NCI-H2081 (cell line): ENCODE data around the gene PTPRK.

Experiments
- DNase-seq, 2 experiments: peaks; one replicate each; lab custom pipeline; 2025; lab: John Stamatoyannopoulos, UW

The PTPRK gene

DNA sequence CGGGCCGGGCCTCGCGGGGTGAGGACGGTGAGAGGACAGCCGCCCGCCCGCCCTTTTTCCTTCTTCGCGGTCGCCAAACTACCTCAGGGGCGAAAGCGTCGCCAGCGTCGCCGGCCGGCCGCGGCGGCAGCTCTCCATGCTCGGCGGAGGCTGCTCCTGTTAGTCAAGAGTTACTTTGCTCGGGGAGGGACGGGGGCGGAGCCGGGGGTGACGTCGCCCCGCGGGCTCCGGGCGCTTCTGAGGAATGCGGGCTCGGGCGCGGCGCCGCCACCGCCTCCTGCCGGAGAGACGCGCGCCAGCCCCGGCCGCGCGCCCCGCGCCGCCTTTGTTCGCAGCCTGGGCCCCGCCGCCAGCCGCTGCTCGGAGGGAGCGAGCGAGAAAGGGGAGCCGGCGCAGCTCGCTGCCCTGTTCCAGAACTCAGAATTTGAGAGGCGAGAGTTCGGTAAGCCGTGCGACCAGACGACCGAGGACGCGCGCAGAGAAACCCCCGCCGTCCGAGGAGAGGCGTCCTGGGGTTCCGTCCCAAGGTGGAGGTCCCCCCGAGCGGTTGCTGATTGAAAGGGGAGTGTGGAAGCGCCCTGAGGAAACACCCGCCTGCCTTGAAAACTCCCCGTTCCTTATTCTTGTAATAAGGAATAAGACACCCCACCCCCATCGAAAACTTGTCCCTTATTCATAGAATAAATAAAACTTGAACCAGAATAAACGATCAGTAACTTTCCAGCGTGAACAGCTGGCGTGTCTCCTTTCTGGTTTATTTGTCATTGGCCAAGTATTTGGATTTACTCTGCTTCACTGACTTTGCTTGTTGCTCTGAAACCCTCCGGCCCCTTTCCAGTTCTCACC is at the start of gene PTPRK:
Gene PTPRK (minus strand): TSS at position 164 of the 846 bp plus-strand sequence. CDS start 241 bp downstream, outside the sequence.
- peak; percentile 79 to 83 for DNase-seq

DNA sequence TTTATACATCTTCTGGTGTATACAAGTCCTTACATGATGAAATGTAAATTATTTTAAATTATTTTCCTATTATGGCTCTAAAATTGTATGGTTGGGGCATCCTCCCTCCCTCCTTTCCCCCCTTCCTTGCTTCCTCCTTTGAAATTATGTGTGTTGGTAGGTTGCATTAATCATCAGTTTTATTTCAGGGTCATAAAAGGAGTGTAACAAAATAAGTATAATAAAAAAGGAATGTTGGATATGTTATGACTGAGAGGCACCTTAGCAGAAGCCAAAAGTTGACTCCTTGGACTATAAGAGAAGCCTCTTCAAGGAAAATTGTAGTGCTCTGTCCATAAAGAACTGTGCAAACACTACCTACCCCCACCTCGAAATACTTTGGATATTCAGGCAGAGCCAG is 46.6 kb upstream of the PTPRK start:
- DNase-seq, result no peak

DNA sequence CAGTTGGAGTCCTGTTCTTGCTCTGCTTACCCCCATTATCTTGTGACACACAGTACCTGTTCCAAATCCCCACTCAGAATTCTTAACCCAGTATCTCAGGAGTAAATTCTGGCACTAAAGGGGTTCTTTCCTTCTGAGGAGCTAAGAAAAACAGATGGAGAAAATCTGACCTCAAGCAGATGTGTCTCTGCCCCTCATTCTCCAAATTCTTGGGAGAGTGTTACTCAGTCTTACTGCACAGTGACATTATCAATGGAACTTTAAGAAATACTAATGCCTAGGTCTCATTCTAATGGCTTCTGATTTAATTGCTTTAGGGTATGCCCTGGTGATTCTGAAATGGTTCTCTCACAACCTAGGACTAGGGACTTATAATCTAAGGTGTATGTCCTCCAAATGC is 40.6 kb upstream of the PTPRK start:
- DNase-seq, result no peak

DNA sequence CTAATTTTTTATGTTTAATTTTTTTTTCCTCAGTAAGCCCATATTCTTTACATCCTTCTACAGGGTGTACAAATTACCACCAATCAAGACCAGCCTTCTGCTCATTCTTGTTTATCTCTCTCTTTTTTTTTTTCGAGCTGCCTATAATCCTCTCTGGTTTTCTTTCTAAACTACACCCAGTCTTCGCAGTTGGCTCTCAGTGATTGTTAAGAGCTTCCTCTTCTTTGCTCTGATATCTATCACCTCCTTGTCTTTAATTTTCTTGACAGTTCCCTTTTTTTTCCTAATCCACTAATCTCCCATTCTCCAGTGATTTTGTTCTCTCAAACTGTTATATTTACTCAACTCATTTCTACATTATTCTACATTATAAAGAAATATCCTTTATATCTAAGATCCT is 38.5 kb upstream of the PTPRK start:
- DNase-seq, result no peak

DNA sequence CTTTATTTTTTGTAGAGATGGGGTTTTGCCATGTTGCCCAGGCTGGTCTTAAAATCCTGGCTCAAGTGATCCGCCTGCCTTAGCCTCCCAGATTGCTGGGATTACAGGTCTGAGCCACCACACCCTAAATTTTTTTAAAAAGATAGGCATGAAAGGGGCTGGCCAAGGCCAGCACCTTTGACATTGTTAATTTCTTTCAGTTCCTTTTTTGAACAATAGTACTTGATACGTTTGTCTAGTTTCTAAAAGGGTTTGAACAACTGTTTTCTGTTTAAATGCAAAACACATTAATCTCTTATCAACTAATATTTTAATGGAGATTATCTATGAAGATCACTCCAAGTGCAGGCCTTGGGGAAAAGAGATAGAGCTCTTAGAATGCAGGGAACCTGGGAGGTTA is 37.6 kb upstream of the PTPRK start:
- no peak for DNase-seq

DNA sequence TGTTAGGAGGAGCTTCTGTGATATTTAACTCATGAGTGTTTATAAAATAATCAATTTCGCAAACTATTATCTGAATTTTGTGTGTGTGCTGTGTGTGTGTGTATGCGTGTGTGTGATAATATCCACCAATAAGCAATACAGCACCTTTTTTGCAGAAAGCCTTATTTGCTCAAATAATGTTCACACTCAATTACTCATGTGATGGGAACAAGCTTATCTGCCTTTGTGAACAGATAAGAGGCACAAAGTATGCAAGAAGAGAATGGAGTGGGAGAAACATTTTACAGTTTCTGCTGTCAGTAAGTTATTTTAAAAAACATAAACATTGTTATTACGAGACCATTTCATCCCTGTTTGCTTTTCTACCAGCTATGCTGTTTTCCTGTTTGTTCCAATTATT is 36.7 kb upstream of the PTPRK start:
- no peak for DNase-seq

DNA sequence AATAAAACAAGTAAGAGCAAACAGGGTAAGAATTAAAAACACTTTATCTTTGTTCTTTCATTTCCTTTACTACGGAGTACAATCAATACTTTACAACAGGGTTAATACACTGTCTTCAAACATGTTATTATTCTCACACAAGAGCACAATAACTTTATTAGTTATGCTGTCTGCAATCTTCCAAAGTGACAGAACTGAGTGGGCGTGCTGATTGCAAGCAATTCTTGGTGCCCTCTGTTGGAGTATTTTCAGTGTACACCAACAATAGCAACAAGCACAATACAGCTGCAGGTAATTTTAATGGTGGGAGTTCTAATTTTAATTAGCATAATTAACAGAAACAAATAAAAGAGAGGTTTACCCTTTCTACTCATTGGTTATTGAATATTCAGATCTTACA is 33.9 kb upstream of the PTPRK start:
- DNase-seq, result no peak

DNA sequence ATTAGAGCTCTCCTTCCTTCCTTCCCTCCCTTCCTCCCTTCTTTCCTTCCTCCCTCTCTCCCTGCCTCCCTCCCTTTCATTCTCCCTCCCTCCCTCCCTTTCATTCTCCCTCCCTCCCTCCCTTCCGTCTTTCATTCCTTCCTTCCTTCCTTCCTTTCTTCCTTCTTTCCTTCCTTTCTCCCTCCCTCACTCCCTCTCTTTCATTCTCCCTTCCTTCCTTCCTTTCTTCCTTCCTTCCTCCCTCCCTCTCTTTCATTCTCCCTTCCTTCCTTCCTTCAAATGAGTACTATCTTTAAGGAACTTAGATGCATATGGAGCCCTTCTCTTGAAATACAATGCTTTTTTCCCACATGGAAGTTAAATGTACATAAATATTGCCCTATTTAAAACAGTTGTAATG is 20.9 kb upstream of the PTPRK start:
- DNase-seq, result no peak

DNA sequence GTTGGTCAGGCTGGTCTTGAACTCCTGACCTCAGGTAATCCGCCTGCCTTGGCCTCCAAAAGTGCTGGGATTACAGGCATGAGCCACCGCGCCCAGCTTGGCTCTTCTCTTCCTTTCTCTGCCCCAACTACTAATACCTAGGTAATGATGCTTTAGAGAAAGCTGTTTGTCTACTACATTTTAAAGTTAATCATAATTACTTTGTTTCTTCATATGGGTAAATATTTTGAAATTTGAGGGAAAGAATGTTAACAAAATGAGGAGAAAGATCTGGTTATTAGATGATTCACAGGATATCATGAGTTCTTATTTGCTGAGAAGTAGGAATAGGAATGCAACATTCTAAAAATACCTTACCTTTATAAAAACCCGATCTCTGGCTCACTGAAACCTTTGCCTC is 18.4 kb upstream of the PTPRK start:
- DNase-seq, result no peak

DNA sequence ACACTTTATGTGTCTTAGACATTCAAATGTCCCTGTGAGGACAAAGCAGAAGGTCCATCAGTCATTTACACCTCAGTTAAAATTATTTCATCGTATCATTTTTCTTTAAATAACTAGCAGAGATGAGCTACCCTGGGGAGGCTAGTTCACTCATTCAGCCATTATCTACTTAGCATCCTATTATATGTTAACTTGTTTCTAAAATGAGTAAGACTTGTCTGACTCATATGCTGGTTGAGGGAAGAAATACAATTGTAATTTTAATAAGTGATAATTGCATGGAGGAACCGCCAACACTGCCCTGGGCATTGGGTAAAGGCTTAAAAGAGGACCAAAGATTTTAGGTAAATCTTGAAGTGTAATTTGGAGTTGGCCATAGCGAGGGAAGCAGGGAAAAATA is 12.4 kb upstream of the PTPRK start:
- DNase-seq, result no peak

DNA sequence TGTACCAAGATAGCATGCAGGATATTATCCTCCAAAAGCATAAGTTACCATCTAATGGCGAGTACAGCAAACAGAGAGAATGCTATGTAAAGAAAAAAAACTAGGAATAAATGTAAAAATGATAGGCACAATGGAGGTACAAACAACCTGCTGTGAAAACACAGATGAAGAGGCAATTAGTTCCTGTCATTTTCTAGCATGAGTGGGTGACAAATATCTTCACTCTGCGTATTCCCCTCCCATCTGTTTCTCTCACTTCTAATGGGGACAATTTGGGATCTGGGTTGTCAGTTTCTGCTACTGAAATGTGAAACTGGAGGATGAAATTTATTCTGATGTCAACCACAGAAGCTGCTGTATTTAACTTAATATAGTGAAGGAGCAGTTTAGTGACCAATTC is 11.7 kb upstream of the PTPRK start:
- peak in 1 of 2 experiments; percentile 25 for DNase-seq

DNA sequence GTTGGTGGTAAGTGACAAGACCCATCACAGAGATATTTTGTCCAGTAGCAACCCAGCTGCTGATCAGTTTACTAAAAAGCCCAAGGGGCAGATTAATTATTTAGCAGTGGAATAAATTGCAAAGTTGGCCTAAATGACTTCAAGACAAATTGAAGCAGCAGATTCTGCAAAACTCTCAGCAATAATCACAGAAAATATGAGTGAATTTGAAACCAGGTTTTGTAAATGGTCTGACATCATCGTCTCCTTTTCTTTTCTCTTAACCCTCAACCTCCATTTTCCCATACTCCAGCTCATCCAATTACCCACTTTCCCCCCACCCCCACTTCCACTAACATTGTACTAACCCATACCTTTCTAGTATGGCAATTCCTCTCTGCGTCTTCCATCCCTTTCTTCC is 11.3 kb upstream of the PTPRK start:
- no peak for DNase-seq

DNA sequence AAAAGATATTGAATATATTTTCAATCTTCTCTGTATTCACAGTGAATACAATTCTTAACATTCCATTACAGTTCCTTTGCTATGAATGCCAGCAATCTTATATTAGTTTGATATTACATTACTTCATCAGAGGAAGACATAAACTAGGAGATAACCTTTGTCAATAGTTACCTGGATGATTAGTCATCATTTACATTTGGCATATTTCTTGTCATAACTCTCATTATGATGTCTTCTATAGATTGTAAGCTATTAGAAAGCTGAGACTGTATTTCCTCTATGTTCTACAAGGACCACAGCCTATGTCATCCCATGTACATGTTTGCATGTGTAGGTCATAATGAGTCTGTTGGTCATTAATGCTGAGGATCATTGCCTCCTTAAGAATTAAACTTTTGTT is 7.8 kb upstream of the PTPRK start:
- DNase-seq, result no peak

DNA sequence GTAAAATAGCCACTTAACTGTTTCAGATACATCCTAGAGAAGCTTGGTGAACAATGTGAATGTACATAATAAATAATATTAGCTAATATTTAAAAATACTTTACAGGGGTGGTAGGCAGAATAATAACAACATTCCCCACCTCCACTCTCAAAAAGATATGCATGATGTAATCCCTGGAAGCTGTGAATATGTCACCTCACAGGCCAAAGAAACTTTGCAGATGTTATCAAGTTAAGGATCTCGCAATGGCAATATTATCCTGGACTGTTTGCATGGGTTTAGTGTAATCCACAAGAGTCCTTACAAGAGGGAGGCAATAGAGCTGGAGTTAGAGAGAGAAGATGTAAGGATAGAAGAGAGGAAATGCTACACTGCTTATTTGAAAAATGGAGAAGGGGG is 7.0 kb upstream of the PTPRK start:
- DNase-seq, result no peak

DNA sequence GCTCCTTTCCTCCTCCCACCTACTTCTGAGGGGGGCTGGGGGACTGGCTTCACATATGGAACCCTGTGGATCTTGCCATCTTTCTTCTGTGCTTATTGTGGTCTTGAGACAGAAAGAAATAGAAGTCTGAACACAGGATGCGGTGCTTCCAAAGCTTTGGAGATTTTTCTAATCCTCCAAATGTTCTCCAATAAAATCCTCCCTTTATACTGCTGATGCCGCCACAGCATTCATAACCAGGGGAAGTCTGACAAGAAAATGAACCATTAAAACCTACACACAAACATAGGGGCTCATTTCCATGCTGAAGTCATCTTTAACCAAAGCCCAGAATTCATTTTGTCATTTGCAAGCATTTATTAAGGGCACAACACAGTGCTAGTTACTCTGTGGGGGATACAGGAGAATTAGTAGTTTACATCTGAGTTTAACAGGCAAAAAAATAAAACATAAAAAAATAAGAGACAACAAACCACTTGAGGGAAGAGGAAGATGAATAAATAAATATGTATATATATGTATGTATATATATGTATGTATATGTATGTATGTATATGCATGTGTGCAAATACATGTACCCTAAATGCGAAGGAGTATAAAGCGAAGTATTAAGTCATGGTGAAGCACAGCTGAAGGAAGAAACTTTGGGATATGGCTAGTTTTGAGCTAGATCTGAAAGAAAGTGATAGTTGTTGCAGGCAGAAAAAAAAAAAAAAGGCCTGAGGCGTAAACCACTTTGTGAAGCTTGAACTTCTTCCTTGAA is 5.9 kb upstream of the PTPRK start:
- DNase-seq, result no peak

DNA sequence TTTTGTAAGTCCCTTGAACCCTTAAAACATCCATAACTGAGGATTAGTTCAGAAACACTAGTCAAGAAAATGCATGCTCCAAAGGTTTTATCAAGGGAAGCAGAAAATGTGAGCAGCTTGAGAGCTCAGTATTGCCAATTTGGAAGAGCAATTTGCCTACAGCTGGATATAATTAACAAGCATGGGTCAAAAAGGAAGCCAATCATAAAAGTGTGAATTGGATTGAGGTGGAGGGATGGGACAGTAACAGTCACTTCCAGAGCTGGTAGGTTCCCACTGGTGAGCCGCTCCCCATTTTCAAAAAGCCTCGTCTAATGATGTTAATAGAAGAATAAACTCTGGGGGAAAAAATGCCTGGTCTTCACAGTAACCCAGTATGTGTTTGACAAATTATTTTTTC is 5.0 kb upstream of the PTPRK start:
- peak in 1 of 2 experiments; percentile 5 for DNase-seq

DNA sequence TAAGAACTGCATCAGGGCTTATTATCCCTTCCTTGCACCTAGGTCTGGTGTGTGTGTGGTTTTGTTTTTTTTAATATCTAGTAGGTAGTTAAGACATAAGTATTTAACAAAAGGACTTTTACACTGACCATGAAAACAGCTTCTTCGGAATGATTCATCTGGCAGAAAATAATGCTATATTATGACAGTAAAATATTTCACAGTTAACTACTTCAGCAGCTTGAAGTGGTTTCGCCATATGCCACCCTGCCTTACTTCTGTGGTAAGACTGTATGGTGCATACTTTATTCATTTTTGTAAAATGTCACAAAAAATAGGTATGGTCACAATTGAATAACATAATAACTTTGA is 858 bp upstream of the PTPRK start:
- DNase-seq, result no peak

DNA sequence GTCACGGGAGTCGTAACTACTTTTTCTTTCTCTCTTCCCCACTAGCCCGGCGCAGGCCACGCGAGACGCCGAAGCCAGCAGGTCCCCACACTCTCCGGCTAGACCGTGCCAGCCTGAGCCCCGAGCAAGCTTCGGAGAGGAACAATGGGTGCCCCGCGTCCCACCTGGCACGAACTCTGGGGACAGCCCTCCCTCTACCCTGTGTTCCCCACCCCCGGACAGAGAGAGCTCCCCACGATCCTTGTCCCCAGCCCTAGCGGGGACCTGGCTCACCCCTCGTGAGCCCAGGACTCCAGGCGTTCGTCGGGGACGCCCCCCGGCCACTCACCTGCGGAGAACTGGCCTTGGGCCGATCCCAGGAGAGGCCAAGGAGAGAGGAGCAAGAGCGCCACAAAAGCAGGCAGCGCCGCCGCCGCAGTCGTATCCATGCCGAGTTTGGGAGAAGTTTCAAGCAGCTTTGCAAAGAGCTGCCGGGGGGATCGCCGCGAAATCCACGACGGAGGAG is 416 bp downstream of the PTPRK start:
- DNase-seq, result peak; percentile 18 to 38

DNA sequence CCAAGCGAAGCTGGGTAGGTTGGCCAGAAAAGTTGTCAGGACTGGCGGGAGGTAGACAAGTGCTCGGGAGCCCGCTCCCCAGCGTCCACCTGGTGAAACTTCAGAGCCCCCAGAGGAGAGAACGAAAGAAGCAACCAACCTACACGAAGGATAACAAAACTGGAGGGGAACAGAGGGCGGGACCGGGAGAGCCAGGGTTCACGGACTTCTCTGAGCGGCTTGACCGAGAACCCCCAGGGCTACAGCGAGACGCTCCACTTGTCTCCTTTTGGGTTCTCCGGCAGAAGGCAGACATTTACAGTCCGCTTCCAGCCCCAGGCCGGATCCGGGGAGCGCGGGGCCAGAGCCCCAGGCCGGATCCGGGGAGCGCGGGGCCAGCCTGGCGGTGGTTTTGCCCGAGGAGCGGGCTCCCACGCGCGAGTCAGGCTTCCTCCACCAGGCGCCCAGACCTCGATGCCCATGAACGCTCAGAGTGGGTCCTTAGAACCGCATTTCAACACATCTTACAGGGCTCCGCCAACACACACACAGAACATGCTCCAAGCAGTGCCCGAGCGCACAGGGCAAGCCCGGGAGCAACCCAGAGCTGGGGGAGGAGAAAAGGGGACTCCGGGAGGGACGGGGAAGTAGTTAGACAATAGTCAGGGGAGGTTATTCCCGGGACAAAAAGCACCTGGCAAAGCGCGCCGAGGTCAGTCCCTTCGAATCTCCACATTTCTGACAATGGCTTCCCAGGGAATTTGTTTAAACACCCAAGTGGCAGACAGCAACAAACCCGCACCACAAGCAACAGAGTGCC is 1.1 kb downstream of the PTPRK start:
- DNase-seq, result peak; percentile 31 to 40

DNA sequence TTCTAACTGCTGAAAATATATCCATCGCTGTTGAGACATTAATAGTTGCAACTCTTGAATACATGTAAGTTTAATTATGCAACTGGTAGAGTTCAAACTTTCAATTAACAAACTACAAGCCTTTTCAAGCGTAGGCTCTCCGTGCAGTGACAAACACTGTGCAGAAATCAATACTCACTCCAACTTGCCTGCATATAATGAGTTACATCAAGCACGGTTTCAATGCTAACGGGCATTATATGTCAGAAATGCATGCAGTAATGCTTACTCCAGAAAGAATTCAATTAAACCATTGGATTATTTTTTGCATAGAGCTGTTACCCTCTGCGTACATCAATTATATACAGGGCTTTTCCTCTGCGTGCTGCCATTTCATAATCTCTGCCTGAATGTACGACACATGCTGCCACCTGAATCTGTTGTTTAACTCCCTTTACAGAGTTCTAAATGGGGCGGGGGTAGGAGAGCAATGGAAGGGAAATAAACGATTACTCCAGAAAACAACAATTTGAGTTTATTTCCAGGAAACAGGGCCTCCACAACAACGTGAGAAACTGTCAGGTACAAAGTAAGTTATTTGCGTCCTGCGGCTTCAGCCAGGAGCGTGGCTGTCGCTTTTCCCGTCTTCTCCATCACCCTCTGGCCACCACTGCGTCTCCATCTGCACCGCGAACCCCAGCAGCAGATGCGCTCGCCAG is 1.8 kb downstream of the PTPRK start:
- peak in 1 of 2 experiments; percentile 35 for DNase-seq

DNA sequence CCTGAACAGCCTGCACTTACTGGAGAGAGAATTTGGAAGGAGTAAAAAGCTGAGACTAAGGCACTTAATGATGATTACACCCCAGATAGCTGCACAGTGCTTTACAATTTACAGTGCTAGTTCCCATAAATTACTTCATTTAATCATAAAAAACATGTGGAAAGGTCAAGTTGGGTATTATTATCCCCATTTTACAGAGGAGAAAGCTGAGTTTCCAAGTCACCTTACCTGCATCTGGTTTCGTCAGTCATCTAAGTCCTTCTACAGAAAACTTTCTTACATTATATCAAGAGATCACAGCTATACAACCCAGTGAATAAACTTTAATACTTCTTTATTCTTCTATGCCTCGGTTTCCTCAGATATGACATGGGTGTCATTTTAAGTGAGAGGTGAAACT is 3.3 kb downstream of the PTPRK start:
- no peak for DNase-seq

DNA sequence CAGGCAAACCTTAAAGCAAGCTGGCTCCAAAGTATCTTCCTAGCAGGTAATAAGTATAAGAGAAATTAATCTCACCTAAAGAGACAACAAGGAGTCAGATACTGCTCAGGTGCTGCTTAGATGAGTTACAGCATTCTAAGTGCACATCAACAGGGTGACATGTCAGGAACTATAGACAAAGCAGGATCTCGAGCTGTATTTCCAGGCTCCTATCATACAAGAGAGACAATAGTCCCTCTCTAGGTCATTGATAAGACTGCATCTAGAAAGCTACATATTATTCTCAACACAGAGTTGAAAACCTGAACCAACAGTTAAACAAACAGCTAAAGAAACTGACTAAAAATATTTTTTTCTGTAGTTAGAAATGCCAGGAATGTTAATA is 3.9 kb downstream of the PTPRK start:
- peak in 1 of 2 experiments; percentile 12 for DNase-seq
